SU-DHL-6 (cell line): ENCODE measurements around the gene ASIC3.

Source experiments
- H2AFZ ChIP-seq: fragments of 200-600 bp; sonication (generic); 2 replicates; pipeline ENCODE4 v1.6.1; 2014; ENCODE audit warnings: low read depth, mild to moderate bottlenecking, moderate library complexity, mixed read lengths, antibody characterized with exemption, low read length; ENCODE audit not compliant: severe bottlenecking
- H3F3A ChIP-seq: fragments of 200-600 bp; shearing (Covaris generic); 2 replicates; pipeline ENCODE4 v1.6.0; 2016; ENCODE audit warnings: antibody characterized with exemption, mild to moderate bottlenecking; ENCODE audit not compliant: insufficient read depth
- H3K27ac ChIP-seq: fragments of 200-600 bp; sonication (generic); 2 replicates; pipeline ENCODE4 v1.5.1; 2016; ENCODE audit warnings: low read depth, mild to moderate bottlenecking, low read length, moderate library complexity, mixed read lengths
- H3K27me3 ChIP-seq: fragments of 200-600 bp; sonication (generic), shearing (Covaris generic); 2 replicates; pipeline ENCODE4 v1.6.0; 2014; ENCODE audit warnings: mild to moderate bottlenecking, low read length
- H3K36me3 ChIP-seq: fragments of 200-600 bp; sonication (generic); 2 replicates; pipeline ENCODE4 v1.6.1; 2014; ENCODE audit warnings: mild to moderate bottlenecking, low read length, mixed read lengths
- H3K4me2 ChIP-seq: fragments of 300-600, 200-600 bp; shearing (Covaris generic), sonication (generic); 2 replicates; pipeline ENCODE4 v1.6.0; 2014; ENCODE audit warnings: low read length, low read depth, mild to moderate bottlenecking; ENCODE audit not compliant: poor library complexity, severe bottlenecking
- H3K4me3 ChIP-seq: fragments of 200-600 bp; sonication (generic); 2 replicates; pipeline ENCODE4 v1.5.1; 2014; ENCODE audit warnings: antibody characterized with exemption, low read length, mild to moderate bottlenecking, mixed read lengths; ENCODE audit not compliant: insufficient read depth, poor library complexity, severe bottlenecking
- H3K79me2 ChIP-seq: fragments of 200-600 bp; sonication (generic); 2 replicates; pipeline ENCODE4 v1.6.1; 2014; ENCODE audit warnings: mild to moderate bottlenecking, low read length, moderate library complexity; ENCODE audit not compliant: insufficient read depth
- H3K9ac ChIP-seq: fragments of 200-600 bp; sonication (generic); 2 replicates; pipeline ENCODE4 v1.7.0; 2014; ENCODE audit warnings: mild to moderate bottlenecking, low read length
- H3K9me2 ChIP-seq: fragments of 200-600 bp; sonication (generic); replicated peaks from 2 replicates; pipeline ENCODE4 v1.6.1; 2014; ENCODE audit warnings: low read length; ENCODE audit not compliant: insufficient read depth
- H3K9me3 ChIP-seq: fragments of 200-600 bp; sonication (generic); 2 replicates; pipeline ENCODE4 v1.6.1; 2014; ENCODE audit warnings: low read length, mixed read lengths; ENCODE audit not compliant: insufficient read depth
- H4K20me1 ChIP-seq: fragments of 200-600 bp; sonication (generic); 2 replicates; pipeline ENCODE4 v1.6.1; 2014; ENCODE audit warnings: low read depth, mild to moderate bottlenecking, antibody characterized with exemption, low read length, moderate library complexity, mixed read lengths
- EZH2phosphoT487 ChIP-seq: fragments of 200-600 bp; sonication (generic), shearing (Covaris generic); conservative IDR thresholded peaks from 2 replicates; pipeline ENCODE4 v1.6.1; 2018; ENCODE audit warnings: mild to moderate bottlenecking, antibody characterized with exemption, low read length, moderate library complexity, mixed read lengths
- TF ChIP-seq, protein P1 (sequence below): fragments of 200-600 bp; sonication (generic); IDR thresholded peaks from one replicate; pipeline ENCODE4 v1.5.1; 2017; ENCODE audit warnings: antibody characterized with exemption, mild to moderate bottlenecking, low read length, moderate library complexity; ENCODE audit not compliant: insufficient read depth, poor library complexity, severe bottlenecking

ASIC3 gene

DNA sequence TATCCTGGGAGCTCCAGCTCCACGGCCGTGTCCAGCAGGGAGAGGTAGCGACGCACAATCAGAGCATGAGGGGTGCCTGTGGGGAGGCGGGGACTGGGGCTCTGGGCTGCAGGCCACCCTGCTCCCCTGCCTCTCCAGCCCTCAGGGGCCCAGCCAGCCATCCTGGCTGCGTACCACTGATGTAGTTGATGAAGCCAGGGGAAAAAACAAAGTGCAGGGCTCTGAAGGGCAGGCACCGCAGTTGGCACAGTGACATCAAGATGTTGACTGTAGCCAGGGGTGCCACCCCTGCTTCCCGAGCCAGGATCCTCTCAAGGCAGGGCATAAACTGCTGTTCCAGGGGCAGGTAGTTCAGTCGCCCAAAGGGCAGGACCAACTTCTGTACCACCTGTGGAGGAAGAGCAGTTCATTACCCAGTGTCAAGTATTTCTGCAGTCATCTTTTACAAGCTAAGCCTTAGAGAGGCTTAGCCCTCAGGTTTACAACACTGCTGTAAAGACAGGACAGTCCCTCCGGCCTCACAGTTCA, 29.4 kb downstream of the ASIC3 start:
- no peak for TF ChIP-seq EZH2phosphoT487
- TF ChIP-seq, protein P1, sequence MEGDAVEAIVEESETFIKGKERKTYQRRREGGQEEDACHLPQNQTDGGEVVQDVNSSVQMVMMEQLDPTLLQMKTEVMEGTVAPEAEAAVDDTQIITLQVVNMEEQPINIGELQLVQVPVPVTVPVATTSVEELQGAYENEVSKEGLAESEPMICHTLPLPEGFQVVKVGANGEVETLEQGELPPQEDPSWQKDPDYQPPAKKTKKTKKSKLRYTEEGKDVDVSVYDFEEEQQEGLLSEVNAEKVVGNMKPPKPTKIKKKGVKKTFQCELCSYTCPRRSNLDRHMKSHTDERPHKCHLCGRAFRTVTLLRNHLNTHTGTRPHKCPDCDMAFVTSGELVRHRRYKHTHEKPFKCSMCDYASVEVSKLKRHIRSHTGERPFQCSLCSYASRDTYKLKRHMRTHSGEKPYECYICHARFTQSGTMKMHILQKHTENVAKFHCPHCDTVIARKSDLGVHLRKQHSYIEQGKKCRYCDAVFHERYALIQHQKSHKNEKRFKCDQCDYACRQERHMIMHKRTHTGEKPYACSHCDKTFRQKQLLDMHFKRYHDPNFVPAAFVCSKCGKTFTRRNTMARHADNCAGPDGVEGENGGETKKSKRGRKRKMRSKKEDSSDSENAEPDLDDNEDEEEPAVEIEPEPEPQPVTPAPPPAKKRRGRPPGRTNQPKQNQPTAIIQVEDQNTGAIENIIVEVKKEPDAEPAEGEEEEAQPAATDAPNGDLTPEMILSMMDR: no peak
- H3K4me2 ChIP-seq: no peak overlapping the region
- H3F3A ChIP-seq: peaks cover 10% of the 10 kb centered on the region; the same call in 1 of the 2 replicates
- H3K27me3 ChIP-seq: no peaks in the 10 kb centered on the region
- no peaks in the 10 kb centered on the region for H3K9me2 ChIP-seq
- no peaks in the 10 kb centered on the region for H3K36me3 ChIP-seq
- no peak overlapping the region; the same call in 1 of the 2 replicates for H3K27ac ChIP-seq
- H3K9me3 ChIP-seq: no peaks in the 10 kb centered on the region
- H4K20me1 ChIP-seq: no peaks in the 10 kb centered on the region
- H2AFZ ChIP-seq: no peak overlapping the region
- no peak overlapping the region for H3K9ac ChIP-seq
- H3K79me2 ChIP-seq: peaks cover 25% of the 10 kb centered on the region
- no peak overlapping the region for H3K4me3 ChIP-seq

DNA sequence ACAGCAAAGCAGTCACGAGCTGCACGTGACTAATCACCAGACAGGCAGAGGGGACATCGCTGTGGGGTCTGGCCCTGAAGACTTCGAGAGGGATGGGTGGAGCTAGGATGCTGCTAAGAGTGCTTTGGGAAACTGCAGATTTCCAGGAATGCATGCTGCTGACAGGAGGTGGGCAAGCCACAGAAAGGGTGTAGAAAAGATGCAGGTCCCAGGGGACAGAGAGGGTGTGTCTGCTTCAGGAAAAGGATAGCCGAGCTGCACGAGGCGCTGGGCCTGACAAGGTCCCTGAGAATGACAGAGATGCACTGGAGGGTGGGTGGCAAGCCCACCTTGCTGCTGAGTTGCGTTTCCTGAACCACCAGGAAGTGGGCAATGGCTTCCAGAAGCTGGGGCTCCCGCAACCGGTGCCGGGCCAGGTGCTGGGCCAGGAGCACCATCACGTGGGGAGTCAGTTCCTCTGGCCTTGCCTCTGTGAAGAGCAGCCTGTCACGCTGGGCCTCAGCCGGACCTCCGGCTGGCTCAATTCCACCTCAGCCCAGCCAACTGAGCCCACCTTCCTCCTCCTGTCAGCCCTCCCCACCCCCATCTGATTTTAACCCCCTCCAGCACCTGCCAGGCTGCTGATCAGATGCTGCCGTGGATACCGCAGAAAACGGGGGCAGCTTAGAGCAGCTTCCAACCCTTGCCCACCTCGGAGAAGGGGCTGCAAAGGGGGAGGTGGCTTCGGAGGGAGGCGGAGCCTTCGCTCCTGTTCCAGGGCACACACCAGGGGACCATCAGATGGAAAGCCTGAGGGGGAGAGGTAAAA, 30.1 kb downstream of the ASIC3 start:
- Histone ChIP-seq H3K36me3 (no peaks in the 10 kb centered on the region), H3K27ac (no peak overlapping the region; the same call in 1 of the 2 replicates), H3K9me3 (no peaks in the 10 kb centered on the region), H3K4me2 (peak overlapping the region; percentile 69), H3K79me2 (peaks cover 29% of the 10 kb centered on the region), H3K9me2 (no peaks in the 10 kb centered on the region), H3K4me3 (no peak overlapping the region), H4K20me1 (no peaks in the 10 kb centered on the region), H3K27me3 (no peaks in the 10 kb centered on the region), H3K9ac (peak overlapping the region; percentile 11; the same call in 1 of the 2 replicates), H2AFZ (no peak overlapping the region), H3F3A (peaks cover 10% of the 10 kb centered on the region; the same call in 1 of the 2 replicates)
- TF ChIP-seq, protein P1: no peak
- no peak for TF ChIP-seq EZH2phosphoT487

DNA sequence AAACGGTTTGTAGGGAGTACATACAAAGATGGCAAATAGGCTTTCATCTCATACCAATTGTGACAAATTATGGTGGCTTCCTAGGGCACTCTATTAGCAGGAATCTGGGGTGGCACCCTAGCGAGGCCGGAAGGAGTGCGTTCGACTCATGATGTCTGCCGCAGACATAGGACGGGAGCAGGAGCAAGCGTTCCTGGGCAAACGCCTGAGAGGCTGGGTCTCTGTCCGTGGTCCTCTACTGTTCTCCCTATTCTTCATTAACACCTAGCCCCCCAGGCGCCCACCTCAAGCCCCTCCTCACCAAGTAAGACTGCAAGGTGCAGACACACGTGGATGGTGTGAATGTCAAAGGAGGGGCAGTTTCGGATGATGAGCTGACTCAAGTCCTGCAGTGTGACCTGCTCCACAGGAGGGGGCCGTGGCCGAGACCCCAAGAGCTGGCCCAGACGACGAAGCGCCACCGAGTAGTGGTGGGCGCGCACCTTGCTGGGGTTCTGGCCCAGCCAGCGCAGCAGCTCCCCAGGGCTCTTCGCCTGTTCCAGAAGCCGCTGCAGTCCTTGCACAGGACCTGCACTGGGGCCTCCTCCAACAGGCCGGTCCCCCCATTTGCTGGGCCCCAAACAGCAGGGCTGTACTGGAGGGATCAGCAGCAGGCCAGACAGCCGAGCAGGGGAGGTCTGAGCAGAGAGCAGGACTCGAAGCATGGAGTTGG, 31.0 kb downstream of the ASIC3 start:
- Histone ChIP-seq H3K36me3 (no peaks in the 10 kb centered on the region), H2AFZ (no peak overlapping the region), H3F3A (peaks cover 10% of the 10 kb centered on the region; the same call in 1 of the 2 replicates), H3K9me3 (no peaks in the 10 kb centered on the region), H4K20me1 (no peaks in the 10 kb centered on the region), H3K9ac (peak overlapping the region; percentile 82), H3K27ac (no peak overlapping the region), H3K27me3 (no peaks in the 10 kb centered on the region), H3K79me2 (peaks cover 29% of the 10 kb centered on the region), H3K4me2 (peak overlapping the region; percentile 69), H3K4me3 (peak overlapping the region; percentile 83), H3K9me2 (no peaks in the 10 kb centered on the region)
- TF ChIP-seq, protein P1: no peak
- TF ChIP-seq EZH2phosphoT487: no peak
